ENCODE data around the gene IKZF2. TPM values are rescaled to one million over a fixed set of nuclear protein-coding genes. Genes with fewer than 3 reads are reported as not detected.

IKZF2 gene
- total and polyA plus RNA-seq, 2 donors (not counting 3 experiments of a cell fraction or from before 2014, with no cell fraction given): 0.08 to 0.46 TPM

- Histone ChIP-seq H3K36me3 (ENCODE audit: control insufficient read depth in 2 of 2, extremely low read depth in 1 of 2, insufficient read depth in 2 of 2, low read length in 2 of 2) (no peaks in the 10 kb centered on the region), H3K4me1 (ENCODE audit: control insufficient read depth, extremely low read depth, insufficient read depth, low read length) (no peaks in the 10 kb centered on the region), H3K9me1 (replicated peaks; ENCODE audit: control insufficient read depth, extremely low read depth, insufficient read depth, low read length) (no peaks in the 10 kb centered on the region), H3K4me2 (ENCODE audit: insufficient read depth, low read length) (no peak overlapping the region), H3K9ac (replicated peaks; ENCODE audit: extremely low read depth, insufficient read depth, low read length) (no peak overlapping the region), H2AFZ (ENCODE audit: low read depth, low read length) (no peak overlapping the region), H4K20me1 (replicated peaks; ENCODE audit: control insufficient read depth, extremely low read depth, insufficient read depth, low read length) (no peaks in the 10 kb centered on the region), H3K9me3 (replicated peaks; ENCODE audit: control insufficient read depth, insufficient read depth, low read length) (no peaks in the 10 kb centered on the region), H3K79me2 (ENCODE audit: control insufficient read depth, insufficient read depth, low read length) (no peaks in the 10 kb centered on the region), H3K27ac (ENCODE audit: insufficient read depth, low read depth, low read length) (no peak overlapping the region), H3K4me3 (replicated peaks in 1 of 3; ENCODE audit: insufficient read depth in 1 of 3, low read depth in 1 of 3, low read length in 3 of 3) (no peak overlapping the region), H3K27me3 (ENCODE audit: control insufficient read depth in 2 of 2, insufficient read depth in 2 of 2, low read length in 2 of 2) (no peaks in the 10 kb centered on the region)
- BruUV-seq (replicated peaks): no TSS peak
- CTCF ChIA-PET: no interaction called here
- FAIRE-seq (no peak), DNase-seq (ENCODE audit: low read depth, low spot score) (no peak)
- dilution Hi-C loops (cut with MboI; ENCODE audit: extremely low pct_ligation_motif_present, low sequenced_read_pairs) (no loop called here), intact Hi-C loops (cut with micrococcal nuclease) (no loop called here)
- POLR2A ChIA-PET: no interaction called here
- no peak for TF ChIP-seq POLR2A (IDR thresholded peaks at IDR 0.05; ENCODE audit: low read depth, low read length)
- TF ChIP-seq MYC (IDR thresholded peaks at IDR 0.05; ENCODE audit: low read depth, low read length): no peak
- TF ChIP-seq JUN (IDR thresholded peaks at IDR 0.05; ENCODE audit: borderline replicate concordance, insufficient read depth, insufficient read length, low read depth): no peak
- TF ChIP-seq FOS (IDR thresholded peaks at IDR 0.05; ENCODE audit: borderline replicate concordance, insufficient read depth, low read length): no peak
- no peak for TF ChIP-seq GATA2 (IDR thresholded peaks at IDR 0.05; ENCODE audit: insufficient read depth, insufficient read length, low read depth, low read length)
- no peak for TF ChIP-seq POLR2AphosphoS5 (IDR thresholded peaks at IDR 0.05; ENCODE audit: insufficient read depth, low read depth, low read length)
These were observed 25.6 kb downstream of the IKZF2 start for GRCh38 chr2:213125646-213126347.

GRCh38 chr2:213122725-213123124 lies 28.7 kb downstream of the IKZF2 start:
- dilution Hi-C loops (cut with MboI; ENCODE audit: extremely low pct_ligation_motif_present, low sequenced_read_pairs): no loop called here
- no peak overlapping the region for H3K27ac ChIP-seq (ENCODE audit: insufficient read depth, low read depth, low read length)
- H3K36me3 ChIP-seq (ENCODE audit: control insufficient read depth in 2 of 2, extremely low read depth in 1 of 2, insufficient read depth in 2 of 2, low read length in 2 of 2): no peaks in the 10 kb centered on the region
- H3K4me2 ChIP-seq (ENCODE audit: insufficient read depth, low read length): no peak overlapping the region
- H2AFZ ChIP-seq (ENCODE audit: low read depth, low read length): no peak overlapping the region
- H3K4me1 ChIP-seq (ENCODE audit: control insufficient read depth, extremely low read depth, insufficient read depth, low read length): no peaks in the 10 kb centered on the region
- BruUV-seq (replicated peaks): no TSS peak
- H3K9me3 ChIP-seq (replicated peaks; ENCODE audit: control insufficient read depth, insufficient read depth, low read length): no peaks in the 10 kb centered on the region
- intact Hi-C loops (cut with micrococcal nuclease): no loop called here
- H4K20me1 ChIP-seq (replicated peaks; ENCODE audit: control insufficient read depth, extremely low read depth, insufficient read depth, low read length): no peaks in the 10 kb centered on the region
- H3K9ac ChIP-seq (replicated peaks; ENCODE audit: extremely low read depth, insufficient read depth, low read length): no peak overlapping the region
- H3K9me1 ChIP-seq (replicated peaks; ENCODE audit: control insufficient read depth, extremely low read depth, insufficient read depth, low read length): no peaks in the 10 kb centered on the region
- no peaks in the 10 kb centered on the region for H3K79me2 ChIP-seq (ENCODE audit: control insufficient read depth, insufficient read depth, low read length)
- FAIRE-seq (no peak), DNase-seq (ENCODE audit: low read depth, low spot score) (no peak)
- POLR2A ChIA-PET: no interaction called here
- no peaks in the 10 kb centered on the region for H3K27me3 ChIP-seq (ENCODE audit: control insufficient read depth in 2 of 2, insufficient read depth in 2 of 2, low read length in 2 of 2)
- CTCF ChIA-PET: interaction anchor here (1.1 kb wide), 1 partner anchor 9 kb away, joined by 3 read pairs; no protein-coding TSS in a partner anchor
- no peak for TF ChIP-seq POLR2AphosphoS5 (IDR thresholded peaks at IDR 0.05; ENCODE audit: insufficient read depth, low read depth, low read length)
- no peak for TF ChIP-seq EZH2 (IDR thresholded peaks at IDR 0.05; ENCODE audit: borderline replicate concordance, low read depth, low read length, severe bottlenecking)
- TF ChIP-seq FOS (IDR thresholded peaks at IDR 0.05; ENCODE audit: borderline replicate concordance, insufficient read depth, low read length): no peak
- no peak for TF ChIP-seq CTCF (IDR thresholded peaks at IDR 0.05; ENCODE audit: extremely low read depth in 1 of 2, insufficient read depth in 1 of 2, low read depth in 1 of 2, low read length in 2 of 2)
- TF ChIP-seq JUN (IDR thresholded peaks at IDR 0.05; ENCODE audit: borderline replicate concordance, insufficient read depth, insufficient read length, low read depth): no peak
- no peak for TF ChIP-seq MYC (IDR thresholded peaks at IDR 0.05; ENCODE audit: low read depth, low read length)
- TF ChIP-seq GATA2 (IDR thresholded peaks at IDR 0.05; ENCODE audit: insufficient read depth, insufficient read length, low read depth, low read length): no peak
- TF ChIP-seq MAX (IDR thresholded peaks at IDR 0.05; ENCODE audit: insufficient read depth, insufficient read length): no peak
- TF ChIP-seq POLR2A (IDR thresholded peaks at IDR 0.05; ENCODE audit: low read depth, low read length): no peak
- no peak overlapping the region for H3K4me3 ChIP-seq (replicated peaks in 1 of 3; ENCODE audit: insufficient read depth in 1 of 3, low read depth in 1 of 3, low read length in 3 of 3)

All from endothelial cell of umbilical vein (primary cell).